Iris pigment epithelial cell (primary cell): ENCODE data around the gene SHISA7.

Experiments used
- DNase-seq: peaks from one replicate; pipeline ENCODE4 v3.0.0-alpha.2; 2011; ENCODE audit warnings: low read depth

Gene SHISA7

GRCh38 chr19:55387736-55388497, 55.2 kb downstream of the SHISA7 start:
- no peak for DNase-seq

GRCh38 chr19:55386493-55386971, 56.6 kb downstream of the SHISA7 start:
- no peak for DNase-seq

- peak; percentile 97 for DNase-seq
Observed at GRCh38 chr19:55385724-55386492, 57.2 kb downstream of the SHISA7 start, which contains the start of gene RPL28. Gene RPL28, plus strand, starts transcription at chr19:55385932. Its CDS starts 426 bp downstream, at chr19:55386358.

GRCh38 chr19:55384920-55385723, 58.0 kb downstream of the SHISA7 start:
- peak; percentile 96 for DNase-seq

- DNase-seq, result no peak
Observed at GRCh38 chr19:55384131-55384919, 58.8 kb downstream of the SHISA7 start, which contains the start of gene TMEM238. Gene TMEM238, minus strand, starts transcription at chr19:55384292. Its CDS starts 33 bp downstream, at chr19:55384259.

GRCh38 chr19:55383279-55384130, 59.6 kb downstream of the SHISA7 start:
- DNase-seq, result peak; percentile 81

- no peak for DNase-seq
Observed at GRCh38 chr19:55382522-55383054, 60.5 kb downstream of the SHISA7 start.

- DNase-seq, result no peak
Observed at GRCh38 chr19:55382013-55382412, 61.1 kb downstream of the SHISA7 start.

GRCh38 chr19:55379174-55379573, 63.9 kb downstream of the SHISA7 start:
- DNase-seq, result no peak
